C4-2B (cell line): ENCODE data around the gene SOWAHC.

Experiments
- H3K27ac ChIP-seq: fragments of 450-650 bp; 2 replicates; pipeline ENCODE4 v1.5.1; 2017
- CTCF ChIP-seq: fragments of 450-650 bp; conservative IDR thresholded peaks from 2 replicates; pipeline ENCODE4 v1.5.1; 2017; ENCODE audit warnings: mild to moderate bottlenecking
- ZFX ChIP-seq: fragments of 450-650 bp; IDR thresholded peaks from 2 replicates; pipeline ENCODE4 v1.6.1; 2017

Gene SOWAHC

GRCh38 chr2:109666466-109666865, 52.3 kb downstream of the SOWAHC start:
- TF ChIP-seq ZFX, result no peak
- TF ChIP-seq CTCF, result no peak

More at GRCh38 chr2:109666466-109666865, 52.3 kb downstream of the SOWAHC start:
- H3K27ac ChIP-seq, result no peak overlapping the region
